ENCODE data around the gene RAB23. TPM values are rescaled to one million over a fixed set of nuclear protein-coding genes. Genes with fewer than 3 reads are reported as not detected.

RAB23 gene
- total RNA-seq (8.8 and 9.4 TPM in 2 replicates), polyA plus RNA-seq (3.3 and 3.4 TPM in 2 replicates), polyA minus RNA-seq (4.5 and 5.2 TPM in 2 replicates), Bru-seq, nascent RNA (percentile 69 among the genes with signal in this experiment), BruChase-seq, experiment 1, labeled RNA remaining after a 6-hour chase (percentile 65 among the genes with signal in this experiment), BruChase-seq, experiment 2, labeled RNA remaining after a 2-hour chase (percentile 74 among the genes with signal in this experiment)
- 4.6 TPM in 2 replicates for polyA plus RNA-seq (2011; cell fraction: cytosol; rRNA removed)
- 3.3 and 4.3 TPM in 2 replicates for polyA plus RNA-seq (2011; cell fraction: nucleus; rRNA removed)
- polyA plus RNA-seq (2012): 9.1 and 11.8 TPM in 2 replicates
- polyA minus RNA-seq (2011; cell fraction: cytosol; rRNA and poly(A)+ RNA removed): 5.3 TPM
- polyA minus RNA-seq (2011; cell fraction: nucleus; rRNA and poly(A)+ RNA removed): 2.9 and 4.4 TPM in 2 replicates
- long read RNA-seq, full-length matches to known transcripts: 33 of 43 reads
- long read RNA-seq, partial matches to known transcripts: 0 of 43 reads
- long read RNA-seq, other reads (novel, unspliced or antisense): 10 of 43 reads

- H3K9me3 ChIP-seq (replicated peaks; ENCODE audit: control insufficient read depth, insufficient read depth, low read length): no peaks in the 10 kb centered on the region
- no peaks in the 10 kb centered on the region for H4K20me1 ChIP-seq (replicated peaks; ENCODE audit: control insufficient read depth, extremely low read depth, insufficient read depth, low read length)
- no peaks in the 10 kb centered on the region for H3K36me3 ChIP-seq (ENCODE audit: control insufficient read depth in 2 of 2, extremely low read depth in 1 of 2, insufficient read depth in 2 of 2, low read length in 2 of 2)
- H2AFZ ChIP-seq (ENCODE audit: low read depth, low read length): peak within 1 kb of the TSS; percentile 90
- POLR2A ChIA-PET: interaction anchor here (0.8 kb wide), 1 partner anchor 25 kb away, joined by 3 read pairs; no protein-coding TSS in a partner anchor
- intact Hi-C loops (cut with micrococcal nuclease) (loop anchor here (1.0 kb wide), 4 partner anchors 50 to 267 kb away; partner anchors contain the start of genes BAG2, BEND6 and KIAA1586), dilution Hi-C loops (cut with MboI; ENCODE audit: extremely low pct_ligation_motif_present, low sequenced_read_pairs) (no loop called here)
- peaks cover 11% of the 10 kb centered on the region for H3K4me1 ChIP-seq (ENCODE audit: control insufficient read depth, extremely low read depth, insufficient read depth, low read length)
- peak within 1 kb of the TSS; percentile 94 for H3K4me2 ChIP-seq (ENCODE audit: insufficient read depth, low read length)
- H3K9ac ChIP-seq (replicated peaks; ENCODE audit: extremely low read depth, insufficient read depth, low read length): peak within 1 kb of the TSS; percentile 74
- H3K4me3 ChIP-seq (replicated peaks in 1 of 3; ENCODE audit: insufficient read depth in 1 of 3, low read depth in 1 of 3, low read length in 3 of 3): peak within 1 kb of the TSS; percentile 75 to 96 (median 90)
- H3K27ac ChIP-seq (ENCODE audit: insufficient read depth, low read depth, low read length): peak within 1 kb of the TSS; percentile 33
- H3K27me3 ChIP-seq (ENCODE audit: control insufficient read depth in 2 of 2, insufficient read depth in 2 of 2, low read length in 2 of 2): no peaks in the 10 kb centered on the region
- no peaks in the 10 kb centered on the region for H3K9me1 ChIP-seq (replicated peaks; ENCODE audit: control insufficient read depth, extremely low read depth, insufficient read depth, low read length)
- FAIRE-seq (peak; percentile 82), DNase-seq (ENCODE audit: low read depth, low spot score) (peak; percentile 91)
- peaks cover 26% of the 10 kb centered on the region for H3K79me2 ChIP-seq (ENCODE audit: control insufficient read depth, insufficient read depth, low read length)
- TSS peak; percentile 59 for BruUV-seq (replicated peaks)
- TF ChIP-seq MAX (IDR thresholded peaks at IDR 0.05; ENCODE audit: insufficient read depth, insufficient read length): no peak
- TF ChIP-seq POLR2A (IDR thresholded peaks at IDR 0.05; ENCODE audit: low read depth, low read length): peak; percentile 84
- TF ChIP-seq JUN (IDR thresholded peaks at IDR 0.05; ENCODE audit: borderline replicate concordance, insufficient read depth, insufficient read length, low read depth): no peak
- TF ChIP-seq POLR2AphosphoS5 (IDR thresholded peaks at IDR 0.05; ENCODE audit: insufficient read depth, low read depth, low read length): peak; percentile 72
- TF ChIP-seq, protein P1, sequence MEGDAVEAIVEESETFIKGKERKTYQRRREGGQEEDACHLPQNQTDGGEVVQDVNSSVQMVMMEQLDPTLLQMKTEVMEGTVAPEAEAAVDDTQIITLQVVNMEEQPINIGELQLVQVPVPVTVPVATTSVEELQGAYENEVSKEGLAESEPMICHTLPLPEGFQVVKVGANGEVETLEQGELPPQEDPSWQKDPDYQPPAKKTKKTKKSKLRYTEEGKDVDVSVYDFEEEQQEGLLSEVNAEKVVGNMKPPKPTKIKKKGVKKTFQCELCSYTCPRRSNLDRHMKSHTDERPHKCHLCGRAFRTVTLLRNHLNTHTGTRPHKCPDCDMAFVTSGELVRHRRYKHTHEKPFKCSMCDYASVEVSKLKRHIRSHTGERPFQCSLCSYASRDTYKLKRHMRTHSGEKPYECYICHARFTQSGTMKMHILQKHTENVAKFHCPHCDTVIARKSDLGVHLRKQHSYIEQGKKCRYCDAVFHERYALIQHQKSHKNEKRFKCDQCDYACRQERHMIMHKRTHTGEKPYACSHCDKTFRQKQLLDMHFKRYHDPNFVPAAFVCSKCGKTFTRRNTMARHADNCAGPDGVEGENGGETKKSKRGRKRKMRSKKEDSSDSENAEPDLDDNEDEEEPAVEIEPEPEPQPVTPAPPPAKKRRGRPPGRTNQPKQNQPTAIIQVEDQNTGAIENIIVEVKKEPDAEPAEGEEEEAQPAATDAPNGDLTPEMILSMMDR (IDR thresholded peaks at IDR 0.05; ENCODE audit: extremely low read depth in 1 of 2, insufficient read depth in 1 of 2, low read depth in 1 of 2, low read length in 2 of 2): no peak
- no peak for TF ChIP-seq EZH2 (IDR thresholded peaks at IDR 0.05; ENCODE audit: borderline replicate concordance, low read depth, low read length, severe bottlenecking)
- no peak for TF ChIP-seq FOS (IDR thresholded peaks at IDR 0.05; ENCODE audit: borderline replicate concordance, insufficient read depth, low read length)
- TF ChIP-seq MYC (IDR thresholded peaks at IDR 0.05; ENCODE audit: low read depth, low read length): no peak
- no peak for TF ChIP-seq GATA2 (IDR thresholded peaks at IDR 0.05; ENCODE audit: insufficient read depth, insufficient read length, low read depth, low read length)
- CTCF ChIA-PET: interaction anchor here (0.8 to 3.3 kb wide), 16 partner anchors 11 to 320 kb away, joined by 3 to 16 read pairs (median 6); partner anchors contain the start of genes BAG2 and PRIM2
Observed at GRCh38 chr6:57221936-57222742, at the start of gene RAB23. TSS of gene RAB23 (minus strand) at chr6:57222307. CDS start at chr6:57210380, 11,927 bp downstream.
